ENCODE data around the gene ZSWIM4. TPM values are rescaled to one million over a fixed set of nuclear protein-coding genes. Genes with fewer than 3 reads are reported as not detected.

The ZSWIM4 gene
- total and polyA plus RNA-seq, 7 donors: 0.77 to 7.8 (median 3.7) TPM

GRCh38 chr19:13823901-13824300, 28.7 kb downstream of the ZSWIM4 start:
- Histone ChIP-seq H3K27ac (no peak overlapping the region), H3K4me3 (no peak overlapping the region), H3K9me3 (no peaks in the 10 kb centered on the region), H3K27me3 (ENCODE audit: insufficient read depth in 3 of 3, low read length in 2 of 3) (no peaks in the 10 kb centered on the region), H3K4me1 (no peaks in the 10 kb centered on the region), H3K36me3 (ENCODE audit: insufficient read depth in 1 of 2, low read depth in 1 of 2) (peaks cover 0 to 9% of the 10 kb centered on the region in 2 donors)
- 78 to 100% (median 84%) methylated on average over 2 of the region's 2 CpGs for WGBS, 3 donors
- ATAC-seq (no peak), DNase-seq (no peak)
- TF ChIP-seq, protein P1, sequence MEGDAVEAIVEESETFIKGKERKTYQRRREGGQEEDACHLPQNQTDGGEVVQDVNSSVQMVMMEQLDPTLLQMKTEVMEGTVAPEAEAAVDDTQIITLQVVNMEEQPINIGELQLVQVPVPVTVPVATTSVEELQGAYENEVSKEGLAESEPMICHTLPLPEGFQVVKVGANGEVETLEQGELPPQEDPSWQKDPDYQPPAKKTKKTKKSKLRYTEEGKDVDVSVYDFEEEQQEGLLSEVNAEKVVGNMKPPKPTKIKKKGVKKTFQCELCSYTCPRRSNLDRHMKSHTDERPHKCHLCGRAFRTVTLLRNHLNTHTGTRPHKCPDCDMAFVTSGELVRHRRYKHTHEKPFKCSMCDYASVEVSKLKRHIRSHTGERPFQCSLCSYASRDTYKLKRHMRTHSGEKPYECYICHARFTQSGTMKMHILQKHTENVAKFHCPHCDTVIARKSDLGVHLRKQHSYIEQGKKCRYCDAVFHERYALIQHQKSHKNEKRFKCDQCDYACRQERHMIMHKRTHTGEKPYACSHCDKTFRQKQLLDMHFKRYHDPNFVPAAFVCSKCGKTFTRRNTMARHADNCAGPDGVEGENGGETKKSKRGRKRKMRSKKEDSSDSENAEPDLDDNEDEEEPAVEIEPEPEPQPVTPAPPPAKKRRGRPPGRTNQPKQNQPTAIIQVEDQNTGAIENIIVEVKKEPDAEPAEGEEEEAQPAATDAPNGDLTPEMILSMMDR (IDR thresholded peaks at IDR 0.05): no peak
- intact Hi-C loops (cut with DNase I): loop anchor here in 1 of 2 donors (2.0 kb wide), 1 partner anchor 17 kb away; no protein-coding TSS in a partner anchor

- no peak overlapping the region for H3K27ac ChIP-seq
- H3K27me3 ChIP-seq (ENCODE audit: insufficient read depth in 3 of 3, low read length in 2 of 3): no peaks in the 10 kb centered on the region
- no peaks in the 10 kb centered on the region for H3K9me3 ChIP-seq
- DNase-seq (no peak), ATAC-seq (no peak)
- no peaks in the 10 kb centered on the region for H3K4me1 ChIP-seq
- TF ChIP-seq, protein P1 (IDR thresholded peaks at IDR 0.05): no peak
- H3K4me3 ChIP-seq: no peak overlapping the region
- intact Hi-C loops (cut with DNase I): no loop called here
- H3K36me3 ChIP-seq (ENCODE audit: insufficient read depth in 1 of 2, low read depth in 1 of 2): peaks cover 0 to 9% of the 10 kb centered on the region in 2 donors
These were observed 29.5 kb downstream of the ZSWIM4 start for GRCh38 chr19:13824703-13825102.

DNA sequence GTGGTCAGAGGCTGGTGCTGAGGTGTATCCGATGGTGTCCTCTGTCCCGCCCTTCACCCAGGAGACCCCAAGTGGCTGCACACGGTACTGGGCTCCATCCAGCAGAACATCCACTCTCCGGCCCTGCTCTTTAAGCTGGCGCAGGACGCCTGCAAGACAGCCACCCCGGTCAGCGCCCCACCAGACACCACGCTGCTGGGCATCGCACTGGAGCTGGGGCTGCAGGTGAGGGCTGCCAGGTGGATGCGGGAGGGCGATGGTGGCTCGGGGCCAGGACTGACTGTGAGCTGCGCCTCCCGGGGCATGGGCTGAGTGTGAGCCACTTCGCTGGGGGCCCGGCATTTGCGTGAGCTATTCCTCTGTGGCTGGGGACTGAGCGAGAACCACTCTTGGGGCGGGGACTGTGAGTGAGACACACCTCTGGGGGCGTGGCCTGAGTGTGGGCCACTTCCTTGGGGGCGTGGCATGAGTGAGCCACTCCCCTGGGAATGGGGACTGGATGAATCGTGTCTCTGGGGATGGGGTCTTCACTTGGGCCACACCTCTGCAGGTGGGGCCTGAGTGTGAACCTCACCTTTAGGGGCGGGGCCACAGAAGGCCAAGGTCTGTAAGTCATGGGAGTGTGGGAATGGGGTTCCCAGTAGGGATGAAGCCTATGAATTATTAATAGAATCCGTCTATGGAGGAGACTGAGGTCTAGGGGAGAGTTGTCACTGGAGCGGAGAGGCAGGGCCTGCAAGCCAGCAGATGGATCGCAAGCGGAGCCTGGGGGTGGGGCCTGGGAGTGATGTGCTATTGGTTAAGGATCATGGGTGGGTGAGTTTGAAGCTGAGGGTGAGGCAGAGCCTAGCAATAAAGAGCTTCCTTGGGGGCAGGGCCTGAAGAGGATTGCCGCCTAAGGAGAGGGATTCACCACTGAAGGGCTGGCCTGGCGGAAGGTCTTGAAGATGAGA, 30.5 kb downstream of the ZSWIM4 start:
- 85 to 92% (median 86%) methylated on average over 30 of the region's 30 CpGs for WGBS, 3 donors
- H3K4me1 ChIP-seq: no peaks in the 10 kb centered on the region
- DNase-seq: no peak
- peaks cover 0 to 16% of the 10 kb centered on the region in 2 donors for H3K36me3 ChIP-seq (ENCODE audit: insufficient read depth in 1 of 2, low read depth in 1 of 2)
- no peak overlapping the region for H3K27ac ChIP-seq
- TF ChIP-seq, protein P1 (IDR thresholded peaks at IDR 0.05): no peak
- intact Hi-C loops (cut with DNase I): no loop called here
- no peaks in the 10 kb centered on the region for H3K27me3 ChIP-seq (ENCODE audit: insufficient read depth in 3 of 3, low read length in 2 of 3)
- no peaks in the 10 kb centered on the region for H3K9me3 ChIP-seq
- no peak overlapping the region for H3K4me3 ChIP-seq
- ATAC-seq: peak in 1 of 4 donors; percentile 30

DNA sequence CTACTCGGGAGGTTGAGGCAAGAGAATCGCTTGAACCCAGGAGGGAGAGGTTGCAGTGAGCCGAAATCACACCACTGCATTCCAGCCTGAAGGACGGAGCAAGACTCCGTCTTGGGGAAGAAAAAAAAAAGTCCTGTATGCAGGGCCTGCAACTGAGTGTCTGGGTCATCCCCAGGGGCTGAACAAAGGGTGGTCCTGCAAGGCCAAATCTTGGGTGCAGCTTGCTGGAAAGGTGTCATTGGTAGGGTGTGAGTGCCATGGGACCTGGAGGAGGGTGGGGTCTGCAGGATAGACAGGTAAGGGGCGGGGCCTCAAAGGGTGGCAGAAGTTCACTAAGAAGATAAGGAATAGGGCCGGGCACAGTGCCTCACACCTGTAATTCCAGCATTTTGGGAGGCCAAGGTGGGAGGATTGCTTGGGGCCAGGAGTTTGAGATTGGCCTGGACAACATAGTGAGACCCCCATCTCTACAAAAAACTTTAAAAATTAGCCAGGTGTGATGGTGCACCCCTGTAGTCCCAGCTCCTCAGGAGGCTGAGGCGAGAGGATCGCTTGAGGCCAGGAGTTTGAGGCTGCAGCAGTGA, 31.5 kb downstream of the ZSWIM4 start:
- Histone ChIP-seq H3K27ac (no peak overlapping the region), H3K36me3 (ENCODE audit: insufficient read depth in 1 of 2, low read depth in 1 of 2) (peaks cover 0 to 20% of the 10 kb centered on the region in 2 donors)

More for the DNA sequence above, 31.5 kb downstream of the ZSWIM4 start:
- Histone ChIP-seq H3K4me3 (no peak overlapping the region), H3K27me3 (ENCODE audit: insufficient read depth in 3 of 3, low read length in 2 of 3) (no peaks in the 10 kb centered on the region), H3K9me3 (no peaks in the 10 kb centered on the region), H3K4me1 (no peaks in the 10 kb centered on the region)
- intact Hi-C loops (cut with DNase I): no loop called here
- TF ChIP-seq, protein P1 (IDR thresholded peaks at IDR 0.05): no peak
- no peak for ATAC-seq
- DNase-seq: no peak
- 93 to 95% (median 93%) methylated on average over 9 of the region's 9 CpGs for WGBS, 3 donors
